ENCODE data around the gene KREMEN2. TPM values are rescaled to one million over a fixed set of nuclear protein-coding genes. Genes with fewer than 3 reads are reported as not detected.

KREMEN2 gene
- total RNA-seq, 2 experiments from 2014 or later, result not detected

DNA sequence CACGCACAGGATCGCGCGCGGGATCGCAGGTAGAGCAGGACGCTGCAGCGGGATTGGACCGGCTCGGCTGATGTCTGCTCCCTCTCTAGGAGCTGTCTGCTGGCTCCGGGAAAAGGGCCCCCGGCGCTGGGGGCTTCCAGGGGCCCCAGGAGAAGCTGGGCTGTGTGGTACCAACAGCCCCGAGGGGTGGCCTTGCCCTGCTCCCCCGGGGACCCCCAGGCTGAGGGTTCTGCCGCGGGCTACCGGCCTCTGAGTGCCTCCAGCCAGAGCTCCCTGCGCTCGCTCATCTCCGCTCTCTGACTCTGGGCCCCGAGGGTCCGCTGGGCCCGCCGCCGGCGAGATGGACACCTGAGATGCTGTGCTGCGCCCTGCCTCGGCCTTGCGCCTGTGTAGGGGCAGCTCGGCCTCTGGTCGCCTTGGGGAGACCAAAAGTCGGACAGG lies 3.7 kb downstream of the KREMEN2 start:
- Histone ChIP-seq H3K27ac (ENCODE audit: low read depth in 1 of 2, low read length in 2 of 2) (no peak overlapping the region), H3K4me3 (ENCODE audit: low read length) (no peak overlapping the region), H3K27me3 (ENCODE audit: control insufficient read depth in 1 of 2, insufficient read depth in 2 of 2, low read length in 2 of 2) (peaks cover 43 to 58% of the 10 kb centered on the region in 2 experiments), H3K36me3 (ENCODE audit: insufficient read depth, low read length) (no peaks in the 10 kb centered on the region), H3K4me1 (ENCODE audit: insufficient read depth, low read length) (peaks cover 75% of the 10 kb centered on the region), H3K9me3 (ENCODE audit: control insufficient read depth in 1 of 2, insufficient read depth in 1 of 2, low read length in 2 of 2) (peaks cover 0 to 34% of the 10 kb centered on the region in 2 experiments)
- intact Hi-C loops (cut with DNase I, micrococcal nuclease), result no loop called here
- no peaks in the 10 kb centered on the region for H3K36me3 Mint-ChIP-seq (ENCODE audit: low read depth)
- ChIA-PET CTCF (interaction anchor here (1.2 kb wide), 1 partner anchor 64 kb away, joined by 3 read pairs; no protein-coding TSS in a partner anchor), POLR2A (interaction anchor here (5.0 kb wide), 1 partner anchor 13 kb away, joined by 22 read pairs; the partner anchor contains the start of gene PKMYT1)
- DNase-seq, result no peak
- TF ChIP-seq, protein P1, sequence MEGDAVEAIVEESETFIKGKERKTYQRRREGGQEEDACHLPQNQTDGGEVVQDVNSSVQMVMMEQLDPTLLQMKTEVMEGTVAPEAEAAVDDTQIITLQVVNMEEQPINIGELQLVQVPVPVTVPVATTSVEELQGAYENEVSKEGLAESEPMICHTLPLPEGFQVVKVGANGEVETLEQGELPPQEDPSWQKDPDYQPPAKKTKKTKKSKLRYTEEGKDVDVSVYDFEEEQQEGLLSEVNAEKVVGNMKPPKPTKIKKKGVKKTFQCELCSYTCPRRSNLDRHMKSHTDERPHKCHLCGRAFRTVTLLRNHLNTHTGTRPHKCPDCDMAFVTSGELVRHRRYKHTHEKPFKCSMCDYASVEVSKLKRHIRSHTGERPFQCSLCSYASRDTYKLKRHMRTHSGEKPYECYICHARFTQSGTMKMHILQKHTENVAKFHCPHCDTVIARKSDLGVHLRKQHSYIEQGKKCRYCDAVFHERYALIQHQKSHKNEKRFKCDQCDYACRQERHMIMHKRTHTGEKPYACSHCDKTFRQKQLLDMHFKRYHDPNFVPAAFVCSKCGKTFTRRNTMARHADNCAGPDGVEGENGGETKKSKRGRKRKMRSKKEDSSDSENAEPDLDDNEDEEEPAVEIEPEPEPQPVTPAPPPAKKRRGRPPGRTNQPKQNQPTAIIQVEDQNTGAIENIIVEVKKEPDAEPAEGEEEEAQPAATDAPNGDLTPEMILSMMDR (IDR thresholded peaks at IDR 0.05), result no peak
- H3K27ac Mint-ChIP-seq, result no peak overlapping the region
- H3K9me3 Mint-ChIP-seq, result no peaks in the 10 kb centered on the region
- peaks cover 42% of the 10 kb centered on the region for H3K27me3 Mint-ChIP-seq
- H3K4me3 Mint-ChIP-seq, result peak overlapping the region; percentile 81
- ATAC-seq (ENCODE audit: poor library complexity), result no peak
- peaks cover 28% of the 10 kb centered on the region for H3K4me1 Mint-ChIP-seq (ENCODE audit: low read depth)

DNA sequence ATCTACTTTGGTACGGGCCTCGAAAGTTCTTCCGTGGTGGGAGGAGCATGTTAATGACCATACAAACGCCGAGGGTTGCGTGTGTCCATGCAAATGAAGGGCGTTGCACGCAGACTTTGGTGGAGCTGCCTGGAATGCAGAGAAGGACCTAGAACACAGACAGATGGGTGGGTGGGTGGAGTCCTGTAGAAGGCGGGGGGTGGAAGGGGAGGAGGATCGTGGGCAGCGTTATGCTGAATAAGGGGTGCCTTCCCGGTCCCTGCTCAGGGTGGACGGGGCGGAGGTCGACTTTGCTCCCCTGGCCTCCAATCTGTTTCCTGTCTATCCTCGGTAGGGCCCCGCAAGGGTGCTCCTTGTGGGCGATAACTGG lies 4.3 kb downstream of the KREMEN2 start:
- Mint-ChIP-seq H3K27me3 (peaks cover 42% of the 10 kb centered on the region), H3K4me3 (peak overlapping the region; percentile 81), H3K4me1 (ENCODE audit: low read depth) (peaks cover 28% of the 10 kb centered on the region), H3K36me3 (ENCODE audit: low read depth) (no peaks in the 10 kb centered on the region), H3K27ac (no peak overlapping the region), H3K9me3 (no peaks in the 10 kb centered on the region)
- H3K36me3 ChIP-seq (ENCODE audit: insufficient read depth, low read length), result no peaks in the 10 kb centered on the region
- H3K4me3 ChIP-seq (ENCODE audit: low read length), result peak overlapping the region; percentile 55
- CTCF ChIA-PET, result no interaction called here
- ATAC-seq (ENCODE audit: poor library complexity), result no peak
- DNase-seq, result peak in 2 of 14 experiments; percentile 42 to 58
- H3K27me3 ChIP-seq (ENCODE audit: control insufficient read depth in 1 of 2, insufficient read depth in 2 of 2, low read length in 2 of 2), result peaks cover 40 to 51% of the 10 kb centered on the region in 2 experiments
- POLR2A ChIA-PET, result interaction anchor here (5.0 kb wide), 1 partner anchor 12 kb away, joined by 22 read pairs; the partner anchor contains the start of gene PKMYT1
- H3K9me3 ChIP-seq (ENCODE audit: control insufficient read depth in 1 of 2, insufficient read depth in 1 of 2, low read length in 2 of 2), result peaks cover 0 to 34% of the 10 kb centered on the region in 2 experiments
- H3K4me1 ChIP-seq (ENCODE audit: insufficient read depth, low read length), result peaks cover 69% of the 10 kb centered on the region
- intact Hi-C loops (cut with DNase I, micrococcal nuclease), result no loop called here
- TF ChIP-seq, protein P1 (IDR thresholded peaks at IDR 0.05), result no peak
- no peak overlapping the region for H3K27ac ChIP-seq (ENCODE audit: low read depth in 1 of 2, low read length in 2 of 2)

DNA sequence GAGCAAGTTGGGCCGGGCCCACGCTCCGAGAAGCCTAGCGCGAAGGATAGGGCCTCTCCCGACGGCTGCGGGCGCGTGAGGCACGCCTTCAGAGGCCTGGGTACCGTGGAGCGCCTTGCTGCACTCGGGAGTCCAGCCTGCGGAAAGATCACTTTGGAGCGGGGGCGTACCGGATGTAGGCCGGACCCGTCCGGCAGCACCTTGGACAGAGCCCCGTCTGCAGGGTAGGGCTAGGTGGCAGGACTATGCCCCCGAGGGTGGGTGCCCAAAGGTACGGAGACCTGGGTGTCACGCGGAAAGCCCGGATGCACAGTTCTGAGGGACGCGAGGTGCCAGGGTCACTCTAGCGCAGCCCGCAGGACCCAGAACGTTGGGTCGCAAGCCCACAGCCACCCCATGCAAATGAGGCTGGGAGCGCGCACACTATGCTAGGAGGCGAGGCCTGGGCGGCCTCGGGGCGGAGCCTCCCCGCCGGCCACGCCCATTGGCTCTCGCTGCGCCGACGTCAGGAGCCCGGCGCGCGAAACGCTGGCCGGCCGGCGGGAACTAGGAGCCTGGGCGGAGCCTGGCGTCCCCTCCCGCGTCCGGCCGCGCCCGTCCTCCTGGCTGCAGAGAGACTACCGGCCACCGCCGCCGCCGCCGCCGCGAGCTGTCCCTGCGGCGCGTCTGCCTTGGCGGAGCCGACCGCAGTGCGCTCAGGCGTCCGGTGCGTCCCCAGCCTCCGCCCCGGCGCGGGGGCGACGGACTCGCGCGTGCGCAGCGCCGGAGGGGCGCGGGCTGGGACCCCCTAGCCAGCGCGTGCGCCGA lies 4.9 kb downstream of the KREMEN2 start, which contains the start of gene PAQR4:
Gene PAQR4 (plus strand): TSS at position 611 of the 807 bp plus-strand sequence. CDS start 327 bp downstream, outside the sequence.
- no peaks in the 10 kb centered on the region for H3K36me3 ChIP-seq (ENCODE audit: insufficient read depth, low read length)
- Mint-ChIP-seq H3K36me3 (ENCODE audit: low read depth) (no peaks in the 10 kb centered on the region), H3K9me3 (no peaks in the 10 kb centered on the region), H3K27ac (no peak within 1 kb of the TSS), H3K27me3 (peaks cover 37% of the 10 kb centered on the region), H3K4me1 (ENCODE audit: low read depth) (peaks cover 27% of the 10 kb centered on the region), H3K4me3 (peak within 1 kb of the TSS; percentile 81)
- no peak within 1 kb of the TSS for H3K27ac ChIP-seq (ENCODE audit: low read depth in 1 of 2, low read length in 2 of 2)
- ATAC-seq (ENCODE audit: poor library complexity) (peak; percentile 69), DNase-seq (peak; percentile 44 to 91 (median 66))
- peaks cover 35 to 46% of the 10 kb centered on the region in 2 experiments for H3K27me3 ChIP-seq (ENCODE audit: control insufficient read depth in 1 of 2, insufficient read depth in 2 of 2, low read length in 2 of 2)
- H3K4me1 ChIP-seq (ENCODE audit: insufficient read depth, low read length), result peaks cover 63% of the 10 kb centered on the region
- CTCF ChIA-PET, result interaction anchor here (1.3 kb wide), 1 partner anchor 14 kb away, joined by 4 read pairs; no protein-coding TSS in a partner anchor
- TF ChIP-seq, protein P1 (IDR thresholded peaks at IDR 0.05), result no peak
- intact Hi-C loops (cut with DNase I, micrococcal nuclease), result loop anchor here in 1 of 2 experiments (1.0 kb wide), 1 partner anchor 11 kb away; the partner anchor contains the start of gene PKMYT1
- peaks cover 0 to 28% of the 10 kb centered on the region in 2 experiments for H3K9me3 ChIP-seq (ENCODE audit: control insufficient read depth in 1 of 2, insufficient read depth in 1 of 2, low read length in 2 of 2)
- H3K4me3 ChIP-seq (ENCODE audit: low read length), result peak within 1 kb of the TSS; percentile 56
- POLR2A ChIA-PET, result interaction anchor here (1.0 to 5.0 kb wide), 2 partner anchors 12 to 57 kb away, joined by 3 to 22 read pairs; partner anchors contain the start of genes FLYWCH1 and PKMYT1
